Testis (tissue), 3 donors: ENCODE results near the gene CSNK1G2. TPM values are rescaled to one million over a fixed set of nuclear protein-coding genes. Genes with fewer than 3 reads are reported as not detected.

Experiments used
- DNase-seq: peaks from one replicate; pipeline ENCODE4 v3.0.0-alpha.2; 2019
- H3K27ac ChIP-seq, 2 donors: fragments of 200-600 bp; sonication (generic); one replicate each; pipeline ENCODE4 v1.5.1; 2019
- H3K27me3 ChIP-seq: fragments of 200-600 bp; sonication (generic); one replicate; pipeline ENCODE4 v1.5.1; 2019
- H3K36me3 ChIP-seq: fragments of 200-600 bp; sonication (generic); one replicate; pipeline ENCODE4 v1.5.1; 2017; ENCODE audit warnings: low read depth; ENCODE audit errors: missing control alignments
- H3K4me1 ChIP-seq: fragments of 200-600 bp; sonication (generic); one replicate; pipeline ENCODE4 v1.5.1; 2019
- H3K4me3 ChIP-seq, 2 donors: fragments of 200-600 bp; sonication (generic); one replicate each; pipeline ENCODE4 v1.5.1; 2017 to 2019
- H3K9me3 ChIP-seq: fragments of 200-600 bp; sonication (generic); one replicate; pipeline ENCODE4 v1.5.1; 2017
- POLR2A ChIP-seq: fragments of 450-650 bp; IDR thresholded peaks from one replicate; pipeline ENCODE4 v1.6.1; 2017; ENCODE audit warnings: antibody characterized with exemption, mild to moderate bottlenecking, moderate library complexity
- WGBS, 2 donors: methylation state at CpG; one replicate each; pipeline ENCODE4 v1.1.5; 2018; 5-methylcytosine and 5-hydroxymethylcytosine counted together
- intact Hi-C: fragments of 100-400 bp; cut with DNase I; formaldehyde crosslinking; loops from one replicate; pipeline ENCODE4 v1.15.1; 2023; ENCODE audit warnings: low total_unique reads
- polyA plus RNA-seq: library from polyadenylated mRNA; stranded (reverse); fragments of 350-450 nt; fragmentation: Illumina TruSeq; extraction: RNeasy Lipid Tissue Mini Kit (QIAGEN cat#74804); gene quantifications from one replicate; pipeline ENCODE4 v1.2.3, GENCODE V29; 2014; ENCODE audit warnings: low read depth, low replicate concordance; ENCODE audit not compliant: insufficient read depth
- total RNA-seq, 2 donors: library from RNA; depleted of rRNA; stranded (reverse); fragments of >200 nt; gene quantifications; one replicate each; pipeline ENCODE4 v1.2.3, GENCODE V29; 2016
- TF ChIP-seq, protein P1 (sequence below), 3 experiments: fragments of 450-650 bp in 2 of 3; fragments of 200-600 bp in 1 of 3; sonication (generic) in 1 of 3; IDR thresholded peaks; one replicate each; pipeline ENCODE4 v1.5.1; 2016 to 2019; ENCODE audit warnings: antibody characterized with exemption in 3 of 3, mild to moderate bottlenecking in 2 of 3, moderate library complexity in 1 of 3

Gene CSNK1G2
- total and polyA plus RNA-seq, 3 donors from 2014 or later: 159 to 287 (median 178) TPM

DNA sequence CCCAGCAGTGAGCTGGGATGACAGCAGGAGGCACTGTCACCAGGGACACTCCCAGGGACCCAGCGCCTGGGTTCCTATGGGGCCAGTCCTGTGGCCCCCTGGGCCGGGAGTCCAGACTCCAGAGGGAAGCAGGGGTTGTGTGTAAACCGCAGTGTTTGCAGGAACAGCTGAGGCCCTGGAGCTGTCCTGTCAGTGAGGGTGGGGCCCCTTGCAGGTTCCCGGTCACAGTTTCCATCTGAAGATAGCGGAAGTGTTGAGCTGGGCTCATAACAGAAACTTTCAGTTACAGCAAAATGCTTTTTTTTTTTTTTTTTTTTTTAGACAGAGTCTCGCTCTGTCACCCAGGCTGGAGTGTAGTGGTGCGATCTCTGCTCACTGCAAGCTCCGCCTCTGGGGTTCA is 17.7 kb upstream of the CSNK1G2 start:
- TF ChIP-seq POLR2A: no peak
- TF ChIP-seq, protein P1, sequence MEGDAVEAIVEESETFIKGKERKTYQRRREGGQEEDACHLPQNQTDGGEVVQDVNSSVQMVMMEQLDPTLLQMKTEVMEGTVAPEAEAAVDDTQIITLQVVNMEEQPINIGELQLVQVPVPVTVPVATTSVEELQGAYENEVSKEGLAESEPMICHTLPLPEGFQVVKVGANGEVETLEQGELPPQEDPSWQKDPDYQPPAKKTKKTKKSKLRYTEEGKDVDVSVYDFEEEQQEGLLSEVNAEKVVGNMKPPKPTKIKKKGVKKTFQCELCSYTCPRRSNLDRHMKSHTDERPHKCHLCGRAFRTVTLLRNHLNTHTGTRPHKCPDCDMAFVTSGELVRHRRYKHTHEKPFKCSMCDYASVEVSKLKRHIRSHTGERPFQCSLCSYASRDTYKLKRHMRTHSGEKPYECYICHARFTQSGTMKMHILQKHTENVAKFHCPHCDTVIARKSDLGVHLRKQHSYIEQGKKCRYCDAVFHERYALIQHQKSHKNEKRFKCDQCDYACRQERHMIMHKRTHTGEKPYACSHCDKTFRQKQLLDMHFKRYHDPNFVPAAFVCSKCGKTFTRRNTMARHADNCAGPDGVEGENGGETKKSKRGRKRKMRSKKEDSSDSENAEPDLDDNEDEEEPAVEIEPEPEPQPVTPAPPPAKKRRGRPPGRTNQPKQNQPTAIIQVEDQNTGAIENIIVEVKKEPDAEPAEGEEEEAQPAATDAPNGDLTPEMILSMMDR (IDR thresholded peaks at IDR 0.05): no peak
- H3K36me3 ChIP-seq: no peaks in the 10 kb centered on the region
- H3K4me3 ChIP-seq: no peak overlapping the region
- no peak for DNase-seq
- 83 to 95% methylated on average over 8 of the region's 8 CpGs for WGBS, 2 donors
- no peaks in the 10 kb centered on the region for H3K9me3 ChIP-seq
- H3K4me1 ChIP-seq: no peaks in the 10 kb centered on the region
- intact Hi-C loops: no loop called here
- H3K27ac ChIP-seq: no peak overlapping the region
- no peaks in the 10 kb centered on the region for H3K27me3 ChIP-seq

DNA sequence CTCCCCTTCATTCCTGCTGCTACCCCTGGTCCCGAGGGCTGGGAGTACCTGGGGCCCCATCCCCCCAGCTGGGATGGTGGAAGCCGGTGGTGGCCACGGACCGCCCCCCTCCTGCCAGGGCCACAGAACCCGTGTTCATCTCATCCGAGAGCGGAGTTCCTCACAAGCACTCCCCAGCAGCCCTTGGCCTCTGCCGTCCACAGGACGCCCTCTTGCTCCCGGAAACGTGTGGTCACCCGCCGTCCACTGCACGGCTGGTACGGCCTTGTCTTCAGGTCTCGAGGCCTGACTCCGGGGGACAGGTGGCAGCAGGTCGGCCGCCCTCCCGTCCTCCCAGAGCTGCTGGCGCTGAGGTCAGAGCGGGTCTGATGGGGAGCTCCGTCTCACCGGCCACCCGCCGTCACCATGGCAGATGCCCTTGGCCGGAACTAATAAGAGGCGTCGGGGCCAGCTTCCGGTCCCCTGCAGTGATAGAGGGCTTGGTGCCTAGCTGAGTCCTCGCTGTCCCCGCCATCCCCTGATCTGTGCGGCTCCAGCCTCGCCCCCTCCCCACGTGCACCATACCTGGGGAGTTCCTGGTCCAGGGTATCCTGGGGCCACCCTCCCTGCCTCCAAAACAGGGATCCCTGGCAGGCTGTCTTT is 16.5 kb upstream of the CSNK1G2 start:
- Histone ChIP-seq H3K36me3 (no peaks in the 10 kb centered on the region), H3K9me3 (no peaks in the 10 kb centered on the region), H3K27me3 (no peaks in the 10 kb centered on the region), H3K27ac (no peak overlapping the region), H3K4me1 (peaks cover 2% of the 10 kb centered on the region), H3K4me3 (no peak overlapping the region)
- DNase-seq: no peak
- whole genome bisulfite sequencing, 2 donors: 93 to 94% methylated on average over 12 to 35 of the region's 35 CpGs
- TF ChIP-seq POLR2A: no peak
- TF ChIP-seq, protein P1 (IDR thresholded peaks at IDR 0.05): no peak
- intact Hi-C loops: no loop called here

DNA sequence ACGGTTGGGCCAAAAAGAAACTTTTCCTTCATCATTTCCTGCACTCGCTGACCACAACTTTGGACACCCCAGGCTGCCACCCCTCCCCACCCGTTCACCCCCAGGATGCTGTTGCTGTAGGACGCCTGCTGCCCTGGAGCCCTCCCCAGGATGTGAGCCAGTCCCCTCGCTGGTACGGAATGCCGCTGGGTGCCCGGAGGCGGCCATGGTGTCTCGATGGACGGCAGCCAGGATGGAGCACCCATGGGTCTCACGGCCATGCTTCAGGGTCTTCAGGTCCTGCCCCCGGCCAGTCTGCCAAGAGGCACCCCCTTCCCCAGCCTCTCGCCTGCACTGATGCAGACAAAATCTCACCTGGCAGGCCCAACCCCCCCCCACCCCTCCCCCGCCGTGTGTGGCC is 15.4 kb upstream of the CSNK1G2 start:
- WGBS, 2 donors: 88 to 89% methylated on average over 15 to 16 of the region's 16 CpGs
- TF ChIP-seq, protein P1 (IDR thresholded peaks at IDR 0.05): no peak
- no peak for TF ChIP-seq POLR2A
- no peak overlapping the region for H3K4me3 ChIP-seq
- H3K36me3 ChIP-seq: no peaks in the 10 kb centered on the region
- H3K9me3 ChIP-seq: no peaks in the 10 kb centered on the region
- peaks cover 9% of the 10 kb centered on the region for H3K4me1 ChIP-seq
- DNase-seq: no peak
- H3K27ac ChIP-seq: no peak overlapping the region
- H3K27me3 ChIP-seq: no peaks in the 10 kb centered on the region
- intact Hi-C loops: no loop called here

DNA sequence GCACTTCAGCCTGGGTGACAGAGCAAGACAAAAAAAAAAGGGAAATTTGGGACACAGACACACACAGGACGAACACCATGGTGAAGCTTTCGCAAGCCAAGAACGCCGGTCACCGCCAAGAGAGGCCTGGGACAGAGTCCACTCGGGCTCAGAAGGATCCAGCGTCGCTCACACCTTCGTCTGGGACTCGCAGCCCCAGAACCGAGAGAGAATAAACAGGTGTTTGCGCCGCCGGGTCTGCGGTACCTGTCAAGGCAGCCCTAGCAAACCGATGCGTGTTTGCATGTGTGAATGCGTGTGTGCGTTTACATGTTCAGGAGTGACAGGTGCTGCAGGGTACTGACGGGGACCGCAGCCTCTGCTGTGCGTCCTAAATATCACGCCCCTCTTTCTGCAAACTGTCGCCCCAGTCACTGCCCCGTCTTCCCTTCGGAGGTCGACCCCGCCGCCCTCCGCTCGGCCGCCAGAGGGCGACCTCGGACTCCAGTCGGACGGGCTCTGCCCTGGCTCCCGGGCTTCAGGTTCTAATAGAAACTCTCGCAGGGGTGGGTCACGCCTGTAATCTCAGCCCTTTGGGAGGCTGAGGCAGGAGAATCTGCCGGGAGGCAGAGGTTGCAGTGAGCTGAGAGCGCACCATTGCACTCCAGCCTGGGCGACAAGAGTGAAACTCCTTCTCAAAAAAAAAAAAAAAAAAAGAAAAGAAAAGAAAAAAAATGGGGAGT is 11.8 kb upstream of the CSNK1G2 start:
- peak; percentile 87 for DNase-seq
- no peaks in the 10 kb centered on the region for H3K27me3 ChIP-seq
- no peak overlapping the region for H3K27ac ChIP-seq
- peaks cover 9% of the 10 kb centered on the region for H3K4me1 ChIP-seq
- no peaks in the 10 kb centered on the region for H3K36me3 ChIP-seq
- H3K9me3 ChIP-seq: no peaks in the 10 kb centered on the region
- intact Hi-C loops: no loop called here
- TF ChIP-seq, protein P1 (IDR thresholded peaks at IDR 0.05): peak; percentile 73 to 91 (median 89)
- no peak for TF ChIP-seq POLR2A
- no peak overlapping the region for H3K4me3 ChIP-seq
- WGBS, 2 donors: 14 to 22% methylated on average over 11 to 42 of the region's 42 CpGs
